Inferior parietal cortex (tissue), 1 donor: Measurements from ENCODE around the gene RPRM.
A peak's percentile ranks its signal among the peaks of the same experiment; 100 is the strongest.
"Not testable (repeated sequence)": the region's sequence is repeated elsewhere in the genome, so short reads cannot be mapped to it uniquely, and the experiment has no call there.

ENCODE experiments used
- DNase-seq: peaks from one replicate; pipeline ENCODE4 v3.0.0-alpha.2; 2016; ENCODE audit errors: extremely low spot score

RPRM gene

DNA sequence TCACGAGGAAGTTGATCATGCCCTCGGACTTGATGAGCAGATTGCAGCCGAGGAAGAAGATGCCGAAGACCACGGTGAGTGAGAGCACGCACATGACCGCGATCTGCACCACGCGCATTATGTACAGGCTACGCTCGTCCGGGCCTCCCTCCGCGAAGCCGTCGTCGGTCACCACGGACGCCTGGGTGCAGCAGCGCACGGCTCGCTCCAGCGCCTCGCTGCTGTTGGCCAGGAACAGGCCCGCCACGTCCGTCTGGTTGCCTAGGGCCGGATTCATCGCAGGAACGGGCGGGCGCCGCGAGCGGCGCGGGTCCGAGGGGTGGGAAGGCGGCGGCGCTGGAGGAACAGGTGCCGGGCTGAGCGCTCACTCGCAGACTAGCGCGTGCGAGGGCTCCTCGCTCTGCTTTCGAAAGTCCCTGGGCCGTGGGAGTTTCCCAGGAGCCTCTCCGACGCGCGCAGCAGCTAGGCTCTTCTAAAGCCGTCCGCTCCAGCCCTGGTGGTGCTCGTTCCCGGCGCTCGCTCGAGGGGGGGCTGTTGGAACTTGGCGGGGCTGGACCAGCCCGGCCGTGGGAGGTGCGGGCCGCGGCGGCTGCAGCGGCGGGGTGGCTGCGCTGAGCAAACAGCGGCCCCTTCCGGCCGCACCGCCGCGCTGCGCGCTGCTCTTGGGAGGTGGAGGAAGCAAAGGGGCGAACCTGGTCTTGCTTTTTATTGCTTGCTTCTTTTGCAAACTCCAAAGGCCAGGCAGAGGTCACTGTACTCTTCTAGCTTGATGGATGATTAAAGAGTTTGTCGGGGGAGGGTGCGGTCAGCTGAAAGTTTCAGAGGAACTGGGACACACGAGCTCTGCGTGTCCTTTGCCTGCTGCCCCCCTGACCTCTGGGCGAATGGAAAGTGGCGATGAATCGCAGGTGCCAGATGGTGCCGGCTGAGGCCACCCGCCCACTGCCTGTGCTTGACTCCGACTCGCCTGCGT is at the start of gene RPRM:
Gene RPRM, minus strand, starts transcription at position 474 of the 973 bp plus-strand sequence. Its CDS starts 197 bp downstream, at position 277.
- peak; percentile 63 for DNase-seq

- peak; percentile 90 for DNase-seq
These were observed 40.8 kb upstream of the RPRM start for GRCh38 chr2:153519257-153519875.

DNA sequence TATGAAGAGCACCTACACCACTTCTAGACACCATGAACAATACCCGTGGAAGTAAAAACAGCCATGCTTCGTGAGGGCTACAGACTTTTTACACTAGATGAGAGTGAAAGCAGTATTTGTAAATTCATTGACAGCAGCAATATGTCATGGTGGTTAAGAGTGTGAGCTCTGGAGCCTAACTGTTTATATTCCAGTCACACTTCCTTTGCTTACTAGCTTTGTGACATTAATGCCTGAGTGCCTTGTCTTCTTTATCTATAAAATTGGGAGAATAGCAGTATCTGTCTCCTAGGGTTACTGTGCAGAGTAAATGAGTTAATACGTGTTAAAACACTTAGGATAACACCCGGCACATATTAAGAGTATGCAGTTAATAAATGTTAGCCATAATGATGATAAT is 33.8 kb upstream of the RPRM start:
- DNase-seq: no peak

- DNase-seq: no peak
These were observed 32.4 kb upstream of the RPRM start for GRCh38 chr2:153510996-153511395.

DNA sequence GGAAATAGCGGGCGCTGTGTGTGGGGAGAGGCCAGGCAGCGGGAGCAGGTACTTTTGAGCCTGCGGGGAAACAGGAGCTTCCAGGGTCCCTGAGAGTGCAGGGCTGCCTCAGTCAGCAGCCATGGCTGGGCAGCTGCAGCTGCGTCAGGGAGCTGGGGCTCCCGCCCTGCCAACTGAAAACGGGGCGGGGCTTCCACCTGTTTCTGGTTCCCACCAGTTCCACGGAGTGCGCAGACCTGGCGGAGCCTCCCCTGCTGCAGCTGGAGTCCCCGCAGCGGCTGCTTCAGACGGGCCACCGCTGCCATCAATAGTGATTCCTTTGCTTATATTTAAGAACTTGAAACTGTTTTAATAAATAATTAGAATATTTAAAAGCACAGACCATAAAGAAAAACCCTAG is 30.6 kb upstream of the RPRM start:
- DNase-seq: no peak

DNA sequence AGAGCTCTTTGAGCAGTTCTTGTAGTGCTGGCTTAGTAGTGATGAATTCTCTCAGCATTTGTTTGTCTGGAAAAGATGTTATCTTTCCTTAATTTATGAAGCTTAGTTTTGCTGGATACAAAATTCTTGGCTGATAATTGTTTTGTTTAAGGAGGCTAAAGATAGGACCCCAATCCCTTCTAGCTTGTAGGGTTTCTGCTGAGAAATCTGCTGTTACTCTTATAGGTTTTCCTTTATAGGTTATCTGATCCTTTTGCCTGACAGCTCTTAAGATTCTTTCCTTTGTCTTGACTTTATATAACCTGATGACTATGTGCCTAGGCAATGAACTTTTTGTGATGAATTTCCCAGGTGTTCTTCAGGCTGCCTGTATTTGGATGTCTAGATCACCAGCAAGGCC is 27.9 kb upstream of the RPRM start:
- DNase-seq: not testable (repeated sequence)

GRCh38 chr2:153499439-153499838 is 20.9 kb upstream of the RPRM start:
- no peak for DNase-seq

- no peak for DNase-seq
These were observed 19.5 kb upstream of the RPRM start for GRCh38 chr2:153497938-153498629.

- DNase-seq: no peak
These were observed 17.2 kb upstream of the RPRM start for GRCh38 chr2:153495725-153496124.

DNA sequence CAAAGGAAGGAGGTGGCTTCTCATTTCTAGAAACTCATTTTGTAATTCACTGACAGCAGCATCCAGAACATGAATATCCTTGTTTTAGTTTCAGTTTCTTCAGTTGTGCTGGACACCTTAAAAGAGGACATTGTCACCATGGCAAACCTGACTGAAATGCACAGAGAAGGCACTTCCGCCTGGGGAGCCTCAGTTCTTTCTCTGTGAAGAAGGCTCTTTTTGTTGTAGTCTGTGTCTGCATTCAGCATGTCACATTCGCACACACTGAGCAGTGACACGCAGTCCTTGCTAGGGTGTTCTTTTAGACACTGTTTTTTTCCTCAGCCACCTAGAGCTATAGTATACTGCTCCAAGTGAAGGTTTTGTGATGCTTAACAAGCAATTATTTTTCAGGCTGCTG is 9.5 kb upstream of the RPRM start:
- DNase-seq: no peak

- DNase-seq: no peak
These were observed 8.9 kb upstream of the RPRM start for GRCh38 chr2:153487448-153487847.

DNA sequence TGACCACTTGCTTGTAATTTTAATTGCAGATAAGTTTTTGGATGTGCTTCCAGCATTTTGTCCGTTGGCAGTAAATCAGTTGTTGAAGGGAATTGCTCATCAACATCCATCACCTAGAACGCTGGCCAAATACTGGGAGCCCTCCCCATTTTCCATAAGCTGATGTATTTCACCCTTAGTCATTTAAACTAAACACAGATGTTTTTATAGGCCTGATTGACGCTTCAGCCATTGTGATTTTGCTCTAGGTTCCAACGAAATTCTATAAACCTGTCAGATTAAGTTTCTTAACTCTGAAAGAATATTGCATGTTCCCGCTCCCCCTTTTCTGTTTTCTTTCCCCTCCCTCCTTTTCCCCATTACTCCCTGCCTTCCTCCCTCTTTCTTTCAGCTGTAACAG is 1.0 kb upstream of the RPRM start:
- no peak for DNase-seq

- DNase-seq: no peak
These were observed 800 bp downstream of the RPRM start for GRCh38 chr2:153477636-153478288.

DNA sequence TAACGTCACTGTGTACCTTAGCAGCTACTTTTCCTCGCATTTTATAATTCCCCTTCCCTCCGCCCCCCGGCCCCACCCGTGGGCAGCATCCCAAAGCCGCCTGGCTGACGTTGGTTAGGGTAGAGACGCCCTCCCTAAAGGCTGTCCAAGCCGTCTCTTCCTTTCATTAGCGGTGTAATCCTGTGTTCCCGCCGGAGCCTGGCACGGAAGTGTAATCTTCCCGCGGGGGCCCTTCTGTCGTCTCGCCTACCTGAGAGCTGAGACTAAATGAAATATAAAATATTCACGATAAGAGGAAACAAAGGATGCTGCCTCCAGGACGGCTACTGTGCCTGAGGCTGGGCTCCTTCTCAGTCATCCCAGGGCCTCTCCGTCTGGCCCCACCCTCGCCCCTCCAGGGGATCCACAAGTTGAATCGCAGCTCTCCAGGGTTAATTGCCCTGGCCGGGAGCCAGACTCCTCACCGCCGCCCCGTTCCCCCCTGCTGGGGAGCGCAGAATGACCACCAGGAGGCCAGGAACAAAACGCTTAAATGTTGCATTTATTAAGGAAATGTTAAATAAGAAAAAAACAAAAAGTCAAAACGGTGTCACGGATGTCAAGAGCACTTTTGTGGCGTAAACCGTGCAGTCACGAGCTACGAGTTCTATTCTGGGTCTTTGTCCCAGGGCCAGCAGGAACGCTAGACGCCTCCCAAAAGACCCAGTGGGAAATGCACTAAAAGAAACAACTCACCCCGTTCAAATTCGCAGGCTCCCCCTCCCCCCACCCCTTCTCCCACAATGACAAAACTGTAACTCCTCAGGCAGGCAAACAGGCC is 1.5 kb downstream of the RPRM start:
- DNase-seq: no peak

DNA sequence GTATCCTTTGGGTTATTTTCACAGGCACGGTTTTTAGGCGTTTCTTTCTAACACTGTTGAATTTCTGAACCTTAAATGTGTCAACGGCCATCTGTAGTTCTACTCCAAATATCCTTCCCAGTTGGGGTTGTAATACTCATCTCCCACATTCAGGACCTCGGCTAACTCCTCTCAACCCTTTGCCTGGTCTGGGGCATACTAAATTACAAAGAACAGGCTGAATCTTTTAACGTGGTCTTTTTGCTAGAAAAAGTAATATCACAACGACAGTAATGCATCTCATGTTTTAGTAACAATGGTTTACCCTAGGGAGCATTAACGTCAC is 2.1 kb downstream of the RPRM start:
- no peak for DNase-seq

GRCh38 chr2:153474876-153475435 is 3.6 kb downstream of the RPRM start:
- no peak for DNase-seq

- no peak for DNase-seq
These were observed 4.2 kb downstream of the RPRM start for GRCh38 chr2:153474407-153474806.

GRCh38 chr2:153470867-153471266 is 7.7 kb downstream of the RPRM start:
- DNase-seq: no peak

DNA sequence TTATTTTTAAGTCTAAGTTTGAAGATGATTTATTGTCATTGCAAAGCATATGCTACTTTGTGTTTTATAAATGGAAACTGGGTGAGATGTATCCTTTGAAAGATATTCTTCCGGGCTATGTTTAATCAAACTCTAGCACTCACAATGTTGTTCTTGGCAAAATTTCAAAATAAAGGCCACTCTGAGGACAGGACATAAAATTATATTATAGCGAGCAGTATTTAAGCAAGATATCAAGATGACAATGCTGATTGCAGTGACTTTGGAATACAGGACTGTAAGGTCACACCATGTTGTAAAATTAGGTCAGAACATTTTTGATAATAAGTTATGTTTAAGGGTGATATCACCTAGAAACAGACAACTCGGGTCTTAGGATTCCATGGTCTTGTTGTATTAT is 14.2 kb downstream of the RPRM start:
- no peak for DNase-seq

- DNase-seq: no peak
These were observed 16.2 kb downstream of the RPRM start for GRCh38 chr2:153462338-153462859.

GRCh38 chr2:153461453-153461852 is 17.1 kb downstream of the RPRM start:
- DNase-seq: no peak
